ENCODE results near the gene PATL2.

The PATL2 gene

GRCh38 chr15:44666210-44667038, 44.7 kb downstream of the PATL2 start:
- no peak for TF ChIP-seq CSDC2 (CRISPR knock-in tag; IDR thresholded peaks at IDR 0.05)
- ATAC-seq: no peak

DNA sequence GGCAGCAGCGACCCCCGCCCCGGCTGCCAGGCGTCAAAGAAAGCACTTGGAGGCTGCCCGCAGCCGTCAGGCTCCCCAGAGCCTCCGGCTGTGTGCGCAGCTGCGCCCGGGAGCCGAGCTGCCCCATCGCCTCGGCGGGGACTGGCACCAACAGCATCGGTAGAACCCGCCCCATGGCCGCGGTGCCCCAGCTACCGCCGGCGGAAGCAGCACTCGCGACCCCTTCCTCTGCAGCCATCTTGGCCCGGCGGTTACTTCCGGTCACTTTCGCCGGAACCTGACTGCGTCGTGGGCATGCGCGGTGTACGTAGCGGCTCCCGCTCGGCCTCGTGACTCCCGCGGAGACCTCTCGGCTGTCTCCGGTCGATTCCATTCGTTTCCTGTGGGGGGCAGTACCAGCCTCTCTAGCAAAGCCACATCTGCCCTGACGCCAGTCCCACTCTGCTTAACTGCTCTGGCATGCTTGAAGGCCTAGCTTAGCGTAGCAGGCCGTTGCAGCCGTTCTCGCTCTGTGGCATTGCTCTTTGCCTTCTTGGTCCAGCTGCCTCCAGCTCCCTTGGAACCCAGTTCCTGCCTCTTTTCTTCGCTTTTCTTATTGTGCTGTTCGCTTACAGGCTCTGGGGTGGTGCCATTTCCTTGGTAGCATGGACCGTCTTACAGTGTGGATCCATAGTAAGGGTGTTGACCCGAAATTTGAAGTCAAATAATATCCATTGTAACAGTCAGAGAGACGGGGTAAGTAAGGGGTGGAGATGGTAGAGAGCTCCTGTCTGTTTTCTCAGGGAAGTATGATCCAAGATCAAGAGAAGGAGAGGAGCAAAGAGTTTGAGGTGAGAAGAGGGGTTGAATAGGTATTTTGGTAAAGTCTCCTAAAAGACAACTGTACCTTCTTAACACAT, 47.5 kb downstream of the PATL2 start, which contains the start of gene SPG11:
SPG11 (minus strand) TSS at position 253 of the 899 bp plus-strand sequence; CDS start at position 238, 15 bp downstream.
- TF ChIP-seq ZNF565 (CRISPR knock-in tag; conservative IDR thresholded peaks at IDR 0.05; ENCODE audit: low read depth): peak; percentile 77; the same call in 1 of the 2 replicates
- 0 out of 2 replicates have a peak, but pooled peaks have one; percentile 42 for TF ChIP-seq GLIS3 (CRISPR knock-in tag; IDR thresholded peaks at IDR 0.05)
- TF ChIP-seq BACH2 (CRISPR knock-in tag; IDR thresholded peaks at IDR 0.05; ENCODE audit: borderline replicate concordance): peak; percentile 82; the same call in 1 of the 2 replicates
- TF ChIP-seq, protein P1, sequence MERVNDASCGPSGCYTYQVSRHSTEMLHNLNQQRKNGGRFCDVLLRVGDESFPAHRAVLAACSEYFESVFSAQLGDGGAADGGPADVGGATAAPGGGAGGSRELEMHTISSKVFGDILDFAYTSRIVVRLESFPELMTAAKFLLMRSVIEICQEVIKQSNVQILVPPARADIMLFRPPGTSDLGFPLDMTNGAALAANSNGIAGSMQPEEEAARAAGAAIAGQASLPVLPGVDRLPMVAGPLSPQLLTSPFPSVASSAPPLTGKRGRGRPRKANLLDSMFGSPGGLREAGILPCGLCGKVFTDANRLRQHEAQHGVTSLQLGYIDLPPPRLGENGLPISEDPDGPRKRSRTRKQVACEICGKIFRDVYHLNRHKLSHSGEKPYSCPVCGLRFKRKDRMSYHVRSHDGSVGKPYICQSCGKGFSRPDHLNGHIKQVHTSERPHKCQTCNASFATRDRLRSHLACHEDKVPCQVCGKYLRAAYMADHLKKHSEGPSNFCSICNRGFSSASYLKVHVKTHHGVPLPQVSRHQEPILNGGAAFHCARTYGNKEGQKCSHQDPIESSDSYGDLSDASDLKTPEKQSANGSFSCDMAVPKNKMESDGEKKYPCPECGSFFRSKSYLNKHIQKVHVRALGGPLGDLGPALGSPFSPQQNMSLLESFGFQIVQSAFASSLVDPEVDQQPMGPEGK (CRISPR knock-in tag; IDR thresholded peaks at IDR 0.05; ENCODE audit: borderline replicate concordance): no peak
- 0 out of 2 replicates have a peak, but pooled peaks have one; percentile 16 for TF ChIP-seq ZNF8 (CRISPR knock-in tag; IDR thresholded peaks at IDR 0.05)
- TF ChIP-seq PPARA (CRISPR knock-in tag; IDR thresholded peaks at IDR 0.05; ENCODE audit: borderline replicate concordance): peak; percentile 74; the same call in 1 of the 2 replicates
- TF ChIP-seq, protein P2, sequence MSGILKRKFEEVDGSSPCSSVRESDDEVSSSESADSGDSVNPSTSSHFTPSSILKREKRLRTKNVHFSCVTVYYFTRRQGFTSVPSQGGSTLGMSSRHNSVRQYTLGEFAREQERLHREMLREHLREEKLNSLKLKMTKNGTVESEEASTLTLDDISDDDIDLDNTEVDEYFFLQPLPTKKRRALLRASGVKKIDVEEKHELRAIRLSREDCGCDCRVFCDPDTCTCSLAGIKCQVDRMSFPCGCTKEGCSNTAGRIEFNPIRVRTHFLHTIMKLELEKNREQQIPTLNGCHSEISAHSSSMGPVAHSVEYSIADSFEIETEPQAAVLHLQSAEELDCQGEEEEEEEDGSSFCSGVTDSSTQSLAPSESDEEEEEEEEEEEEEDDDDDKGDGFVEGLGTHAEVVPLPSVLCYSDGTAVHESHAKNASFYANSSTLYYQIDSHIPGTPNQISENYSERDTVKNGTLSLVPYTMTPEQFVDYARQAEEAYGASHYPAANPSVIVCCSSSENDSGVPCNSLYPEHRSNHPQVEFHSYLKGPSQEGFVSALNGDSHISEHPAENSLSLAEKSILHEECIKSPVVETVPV (CRISPR knock-in tag; IDR thresholded peaks at IDR 0.05): no peak
- TF ChIP-seq TSHZ2 (CRISPR knock-in tag; IDR thresholded peaks at IDR 0.05): peak; percentile 87
- TF ChIP-seq, protein P3, sequence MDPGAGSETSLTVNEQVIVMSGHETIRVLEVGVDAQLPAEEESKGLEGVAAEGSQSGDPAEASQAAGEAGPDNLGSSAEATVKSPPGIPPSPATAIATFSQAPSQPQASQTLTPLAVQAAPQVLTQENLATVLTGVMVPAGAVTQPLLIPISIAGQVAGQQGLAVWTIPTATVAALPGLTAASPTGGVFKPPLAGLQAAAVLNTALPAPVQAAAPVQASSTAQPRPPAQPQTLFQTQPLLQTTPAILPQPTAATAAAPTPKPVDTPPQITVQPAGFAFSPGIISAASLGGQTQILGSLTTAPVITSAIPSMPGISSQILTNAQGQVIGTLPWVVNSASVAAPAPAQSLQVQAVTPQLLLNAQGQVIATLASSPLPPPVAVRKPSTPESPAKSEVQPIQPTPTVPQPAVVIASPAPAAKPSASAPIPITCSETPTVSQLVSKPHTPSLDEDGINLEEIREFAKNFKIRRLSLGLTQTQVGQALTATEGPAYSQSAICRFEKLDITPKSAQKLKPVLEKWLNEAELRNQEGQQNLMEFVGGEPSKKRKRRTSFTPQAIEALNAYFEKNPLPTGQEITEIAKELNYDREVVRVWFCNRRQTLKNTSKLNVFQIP (CRISPR knock-in tag; IDR thresholded peaks at IDR 0.05; ENCODE audit: borderline replicate concordance, low read depth): no peak
- no peak for TF ChIP-seq CREB5 (CRISPR knock-in tag; IDR thresholded peaks at IDR 0.05; ENCODE audit: low read depth)
- TF ChIP-seq ESRRG (CRISPR knock-in tag; IDR thresholded peaks at IDR 0.05): no peak
- TF ChIP-seq CSDC2 (CRISPR knock-in tag; IDR thresholded peaks at IDR 0.05): peak; percentile 87; the same call in 1 of the 2 replicates
- TF ChIP-seq ZNF70 (CRISPR knock-in tag; IDR thresholded peaks at IDR 0.05): peak; percentile 49; the same call in 1 of the 2 replicates
- no peak for TF ChIP-seq ISL1 (CRISPR knock-in tag; IDR thresholded peaks at IDR 0.05)
- no peak for TF ChIP-seq OSR1 (CRISPR knock-in tag; IDR thresholded peaks at IDR 0.05)
- TF ChIP-seq ZFP30 (CRISPR knock-in tag; IDR thresholded peaks at IDR 0.05): no peak
- peak; percentile 51; the same call in 1 of the 2 replicates for TF ChIP-seq TCF4 (CRISPR knock-in tag; IDR thresholded peaks at IDR 0.05; ENCODE audit: borderline replicate concordance)
- TF ChIP-seq SNAI2 (CRISPR knock-in tag; IDR thresholded peaks at IDR 0.05): peak; percentile 97
- no peak for TF ChIP-seq RARB (CRISPR knock-in tag; IDR thresholded peaks at IDR 0.05)
- no peak for TF ChIP-seq ZC3H10 (CRISPR knock-in tag; IDR thresholded peaks at IDR 0.05)
- peak; percentile 76; the same call in 1 of the 2 replicates for TF ChIP-seq ZFP3 (CRISPR knock-in tag; IDR thresholded peaks at IDR 0.05)
- no peak for TF ChIP-seq ARNTL (CRISPR knock-in tag; IDR thresholded peaks at IDR 0.05; ENCODE audit: borderline replicate concordance, low read depth)
- no peak for TF ChIP-seq TOX (CRISPR knock-in tag; IDR thresholded peaks at IDR 0.05; ENCODE audit: borderline replicate concordance)
- peak; percentile 95 for ATAC-seq

All from SK-N-SH treated with all-trans-retinoic acid at 6 μM for 48 hours (cell line).